Bronchial epithelial cell (primary cell): ENCODE data around the gene NUCB2. TPM values are rescaled to one million over a fixed set of nuclear protein-coding genes. Genes with fewer than 3 reads are reported as not detected.

ENCODE experiments used
- DNase-seq: peaks from one replicate; pipeline ENCODE4 v3.0.0-alpha.2; 2010; ENCODE audit warnings: low read depth
- FAIRE-seq: peaks from 2 replicates; lab custom pipeline; 2011; peaks lifted over from hg19 to GRCh38; lab: Jason Lieb, UNC
- H3K27me3 ChIP-seq: 2 replicates; pipeline ENCODE4 v1.5.1; 2011; ENCODE audit warnings: low read length; ENCODE audit not compliant: control insufficient read depth, insufficient read depth
- H3K36me3 ChIP-seq: 2 replicates; pipeline ENCODE4 v1.5.1; 2011; ENCODE audit warnings: low read length; ENCODE audit not compliant: control insufficient read depth, insufficient read depth
- H3K4me3 ChIP-seq: 2 replicates; pipeline ENCODE4 v1.5.1; 2011; ENCODE audit warnings: mild to moderate bottlenecking, low read depth, low read length, control low read depth
- total RNA-seq: library from RNA; depleted of rRNA; stranded (reverse); fragments of >200 nt; gene quantifications from 2 replicates; pipeline ENCODE4 v1.2.1, GENCODE V29; 2014
- TF ChIP-seq, protein P1 (sequence below): IDR thresholded peaks from 2 replicates; pipeline ENCODE4 v1.5.1; 2011; ENCODE audit warnings: mild to moderate bottlenecking, moderate library complexity, low read length, control low read depth, inconsistent platforms; ENCODE audit not compliant: insufficient read depth, severe bottlenecking

The NUCB2 gene
- total RNA-seq, 1 donor from 2014 or later = 47.7 TPM

DNA sequence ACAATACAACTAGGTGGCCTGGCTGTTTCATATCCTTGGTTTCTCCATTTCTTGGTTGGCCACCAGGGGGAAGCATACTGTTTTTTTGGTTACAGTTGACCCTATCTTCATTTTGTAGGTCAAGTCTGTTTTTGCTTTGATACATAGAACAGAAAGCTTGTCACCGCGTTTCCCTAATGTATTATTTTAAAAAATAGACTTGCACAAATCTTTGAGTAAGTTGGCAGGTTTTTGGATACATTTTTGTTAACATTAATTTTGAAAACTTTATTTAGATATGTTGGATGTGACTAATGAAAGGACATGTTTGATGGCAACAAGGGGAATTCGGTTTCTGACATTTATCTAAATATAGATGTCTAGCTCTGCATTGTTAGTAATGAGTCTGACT, 78.1 kb downstream of the NUCB2 start:
- TF ChIP-seq, protein P1, sequence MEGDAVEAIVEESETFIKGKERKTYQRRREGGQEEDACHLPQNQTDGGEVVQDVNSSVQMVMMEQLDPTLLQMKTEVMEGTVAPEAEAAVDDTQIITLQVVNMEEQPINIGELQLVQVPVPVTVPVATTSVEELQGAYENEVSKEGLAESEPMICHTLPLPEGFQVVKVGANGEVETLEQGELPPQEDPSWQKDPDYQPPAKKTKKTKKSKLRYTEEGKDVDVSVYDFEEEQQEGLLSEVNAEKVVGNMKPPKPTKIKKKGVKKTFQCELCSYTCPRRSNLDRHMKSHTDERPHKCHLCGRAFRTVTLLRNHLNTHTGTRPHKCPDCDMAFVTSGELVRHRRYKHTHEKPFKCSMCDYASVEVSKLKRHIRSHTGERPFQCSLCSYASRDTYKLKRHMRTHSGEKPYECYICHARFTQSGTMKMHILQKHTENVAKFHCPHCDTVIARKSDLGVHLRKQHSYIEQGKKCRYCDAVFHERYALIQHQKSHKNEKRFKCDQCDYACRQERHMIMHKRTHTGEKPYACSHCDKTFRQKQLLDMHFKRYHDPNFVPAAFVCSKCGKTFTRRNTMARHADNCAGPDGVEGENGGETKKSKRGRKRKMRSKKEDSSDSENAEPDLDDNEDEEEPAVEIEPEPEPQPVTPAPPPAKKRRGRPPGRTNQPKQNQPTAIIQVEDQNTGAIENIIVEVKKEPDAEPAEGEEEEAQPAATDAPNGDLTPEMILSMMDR = peak; percentile 52
- FAIRE-seq (no peak), DNase-seq (peak; percentile 67)
- Histone ChIP-seq H3K27me3 (no peaks in the 10 kb centered on the region), H3K4me3 (no peak overlapping the region), H3K36me3 (no peaks in the 10 kb centered on the region)

DNA sequence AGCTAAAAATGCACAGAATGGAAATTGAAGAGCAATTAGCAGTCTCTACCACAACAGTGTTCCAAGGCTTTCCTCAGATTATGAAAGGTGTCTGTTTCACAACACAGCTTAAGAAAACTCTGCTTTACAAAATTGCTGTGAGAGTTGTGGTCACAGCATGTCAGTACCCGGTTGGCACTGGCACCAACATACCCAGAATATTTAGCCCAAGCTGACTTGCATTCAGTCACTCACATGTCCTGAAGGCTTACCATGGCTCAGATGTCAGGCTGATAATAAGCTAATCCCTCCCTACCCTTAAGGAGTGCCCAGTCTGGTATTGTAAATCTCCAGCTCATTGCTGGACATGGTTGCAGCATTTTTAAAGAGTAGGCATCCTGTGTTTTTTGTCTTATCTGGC, 90.0 kb downstream of the NUCB2 start:
- H3K36me3 ChIP-seq = peaks cover 6% of the 10 kb centered on the region
- no peak overlapping the region for H3K4me3 ChIP-seq
- peak; percentile 47 for DNase-seq
- FAIRE-seq = peak; percentile 58
- no peaks in the 10 kb centered on the region for H3K27me3 ChIP-seq
- TF ChIP-seq, protein P1 = no peak

DNA sequence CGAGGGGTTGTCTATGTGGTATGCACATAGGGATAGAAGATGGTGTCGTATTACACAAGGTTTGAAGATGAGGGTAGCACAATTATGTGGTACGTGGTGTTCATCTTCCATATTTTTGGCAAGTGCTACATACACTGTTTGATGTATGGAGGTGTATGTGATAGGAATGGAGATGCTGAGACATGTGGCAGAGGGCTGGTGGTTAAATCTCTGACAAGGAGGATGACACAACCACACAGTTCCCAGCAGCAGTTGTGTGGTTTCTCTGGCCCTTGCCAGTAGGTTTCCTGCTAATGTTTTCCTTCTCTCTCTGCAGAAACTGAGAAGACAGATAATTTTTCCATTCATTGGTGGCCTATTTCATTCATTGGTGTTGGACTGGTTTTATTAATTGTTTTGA, 92.0 kb downstream of the NUCB2 start:
- Histone ChIP-seq H3K27me3 (no peaks in the 10 kb centered on the region), H3K4me3 (no peak overlapping the region), H3K36me3 (peaks cover 6% of the 10 kb centered on the region)
- DNase-seq = no peak
- TF ChIP-seq, protein P1 = no peak
- peak; percentile 91 for FAIRE-seq

DNA sequence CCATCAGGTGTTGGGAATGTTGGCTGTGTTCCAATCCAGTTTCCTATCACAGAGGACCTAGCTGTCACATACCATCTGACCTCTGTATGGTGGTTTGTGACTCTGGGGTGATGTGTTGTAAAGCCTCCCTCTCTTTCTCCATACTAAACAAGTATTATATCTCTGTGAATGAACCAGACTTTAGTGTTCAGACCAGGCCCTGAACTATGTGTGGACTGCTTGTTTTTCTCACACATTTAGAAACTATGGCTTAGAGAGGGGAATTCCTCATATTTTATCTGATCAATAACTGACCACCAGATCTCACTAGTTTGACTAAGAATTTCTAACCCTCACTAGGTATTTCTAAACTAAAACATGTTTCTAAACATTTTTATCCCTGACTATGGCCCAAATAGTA, 92.6 kb downstream of the NUCB2 start:
- FAIRE-seq (no peak), DNase-seq (no peak)
- Histone ChIP-seq H3K4me3 (no peak overlapping the region), H3K36me3 (peaks cover 6% of the 10 kb centered on the region), H3K27me3 (no peaks in the 10 kb centered on the region)
- TF ChIP-seq, protein P1 = no peak

DNA sequence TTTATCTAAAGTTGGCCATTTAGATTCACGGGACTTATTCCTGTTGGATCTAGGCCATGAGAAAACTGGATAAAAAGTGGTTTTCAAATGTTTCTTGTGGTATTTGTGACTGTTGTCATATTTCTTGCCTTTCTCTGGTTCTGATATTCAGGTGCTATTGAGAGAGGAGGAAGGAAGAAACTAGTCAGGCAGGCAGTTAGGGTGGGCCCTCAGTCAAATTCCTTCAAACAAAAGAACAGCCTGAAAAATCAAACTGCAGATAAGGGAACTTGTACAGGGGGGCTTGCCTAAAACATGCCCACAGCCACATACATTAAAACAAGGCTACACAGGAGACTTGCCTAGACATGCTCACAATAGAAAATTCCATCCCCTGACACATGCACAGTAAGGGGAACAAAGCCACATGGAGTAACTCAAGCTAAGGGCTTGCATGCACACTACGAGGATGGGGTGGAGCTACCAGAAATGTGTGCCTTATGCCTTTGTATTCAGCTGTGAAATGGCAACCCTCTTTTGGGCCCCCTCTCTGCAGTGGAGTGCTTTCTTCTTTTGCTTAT, 93.2 kb downstream of the NUCB2 start:
- FAIRE-seq (no peak), DNase-seq (peak; percentile 46)
- TF ChIP-seq, protein P1 = no peak
- no peak overlapping the region for H3K4me3 ChIP-seq
- no peaks in the 10 kb centered on the region for H3K27me3 ChIP-seq
- H3K36me3 ChIP-seq = peaks cover 6% of the 10 kb centered on the region

DNA sequence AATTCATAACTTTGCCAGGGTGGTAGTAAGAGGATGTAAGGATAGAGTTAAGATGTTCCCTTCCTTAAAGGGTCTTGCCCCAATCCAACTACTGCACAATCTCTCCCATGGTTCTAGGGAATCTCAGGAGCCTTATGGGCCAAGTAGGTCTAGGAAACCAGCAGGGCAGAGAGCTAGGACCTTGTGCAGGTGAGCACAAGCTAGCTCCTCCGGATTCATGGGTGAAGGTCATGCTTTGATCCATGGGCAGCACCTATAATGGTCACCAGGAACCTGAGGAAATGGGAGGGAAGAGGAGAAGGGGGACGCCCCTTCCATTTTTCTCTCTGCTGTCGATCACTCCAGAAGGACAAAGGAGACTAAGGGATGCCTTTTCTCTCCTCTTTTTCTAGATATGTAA, 95.1 kb downstream of the NUCB2 start:
- H3K27me3 ChIP-seq = no peaks in the 10 kb centered on the region
- FAIRE-seq (no peak), DNase-seq (no peak)
- H3K4me3 ChIP-seq = no peak overlapping the region
- TF ChIP-seq, protein P1 = no peak
- H3K36me3 ChIP-seq = peaks cover 4% of the 10 kb centered on the region
